Prostate gland (tissue), 2 donors: ENCODE measurements around the gene FOXC1. TPM values are rescaled to one million over a fixed set of nuclear protein-coding genes. Genes with fewer than 3 reads are reported as not detected.

Experiments
- DNase-seq: peaks from one replicate; pipeline ENCODE4 v3.0.0-alpha.2; 2019; ENCODE audit warnings: low spot score
- H3K27ac ChIP-seq, 2 donors: fragments of 200-600 bp; sonication (generic); 2 replicates each; pipeline ENCODE4 v1.5.1; 2017 to 2019
- H3K27me3 ChIP-seq: fragments of 200-600 bp; sonication (generic); replicated peaks from 2 replicates; pipeline ENCODE4 v1.5.1; 2019; ENCODE audit not compliant: insufficient read depth
- H3K36me3 ChIP-seq, 2 donors: fragments of 200-600 bp; sonication (generic); 1 replicate in 1 of 2; 2 replicates in 1 of 2; pipeline versions ENCODE4 v1.5.1 to v1.8.1; 2017 to 2019
- H3K4me1 ChIP-seq: fragments of 200-600 bp; sonication (generic); replicated peaks from 2 replicates; pipeline ENCODE4 v1.5.1; 2019
- H3K4me3 ChIP-seq, 2 donors: fragments of 200-600 bp; sonication (generic); 2 replicates each; pipeline ENCODE4 v1.5.1; 2017 to 2019
- H3K9me3 ChIP-seq: fragments of 200-600 bp; sonication (generic); 2 replicates; pipeline ENCODE4 v1.5.1; 2017
- POLR2A ChIP-seq: fragments of 450-650 bp; IDR thresholded peaks from one replicate; pipeline ENCODE4 v1.6.1; 2016; ENCODE audit warnings: antibody characterized with exemption, mild to moderate bottlenecking
- POLR2AphosphoS5 ChIP-seq: sonication (generic); formaldehyde crosslinking; IDR thresholded peaks from one replicate; pipeline ENCODE4 v1.6.1; 2017; ENCODE audit warnings: antibody characterized with exemption
- WGBS: methylation state at CpG from one replicate; pipeline ENCODE4 v1.1.5; 2018; 5-methylcytosine and 5-hydroxymethylcytosine counted together
- intact Hi-C: fragments of 100-400 bp; cut with DNase I; formaldehyde crosslinking; loops from one replicate; pipeline ENCODE4 v1.14.2; 2022
- total RNA-seq, 2 donors: library from RNA; depleted of rRNA; stranded (reverse); fragments of >200 nt; gene quantifications; one replicate each; pipeline ENCODE4 v1.1.0, GENCODE V29; 2016
- TF ChIP-seq, protein P1 (sequence below), 4 experiments: fragments of 200-600 bp in 2 of 4; fragments of 450-650 bp in 2 of 4; sonication (generic) in 2 of 4; IDR thresholded peaks; 1 replicate in 3 of 4; 2 replicates in 1 of 4; pipeline ENCODE4 v1.5.1; 2016 to 2019; ENCODE audit warnings: antibody characterized with exemption in 4 of 4, mild to moderate bottlenecking in 2 of 4, moderate library complexity in 2 of 4

Gene FOXC1
- total RNA-seq, 2 donors from 2014 or later = 9.2 to 11.2 TPM

DNA sequence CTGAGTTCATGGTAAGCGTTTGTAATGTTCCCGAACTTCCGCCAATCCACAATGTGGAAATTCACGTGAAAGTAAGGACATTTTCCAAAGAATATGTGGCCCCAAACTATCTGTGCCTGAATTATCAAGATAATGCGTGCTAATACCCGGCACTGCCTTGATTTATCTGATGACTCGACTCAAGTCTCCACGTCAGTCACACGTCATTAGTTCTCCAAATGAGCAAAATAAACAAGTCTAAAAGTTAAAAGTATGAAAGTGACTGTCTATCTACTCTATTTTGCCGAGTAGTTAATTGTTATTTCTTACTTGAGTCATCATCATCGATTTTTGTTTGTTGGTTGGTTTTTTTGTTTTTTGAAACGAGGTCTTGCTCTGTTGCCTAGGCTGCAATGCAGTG lies 21.7 kb upstream of the FOXC1 start:
- DNase-seq = no peak
- Histone ChIP-seq H3K27me3 (no peaks in the 10 kb centered on the region), H3K4me1 (no peaks in the 10 kb centered on the region), H3K9me3 (no peaks in the 10 kb centered on the region), H3K4me3 (no peak overlapping the region), H3K27ac (no peak overlapping the region), H3K36me3 (no peaks in the 10 kb centered on the region)
- intact Hi-C loops = no loop called here
- no peak for TF ChIP-seq POLR2AphosphoS5
- TF ChIP-seq POLR2A = no peak
- TF ChIP-seq, protein P1, sequence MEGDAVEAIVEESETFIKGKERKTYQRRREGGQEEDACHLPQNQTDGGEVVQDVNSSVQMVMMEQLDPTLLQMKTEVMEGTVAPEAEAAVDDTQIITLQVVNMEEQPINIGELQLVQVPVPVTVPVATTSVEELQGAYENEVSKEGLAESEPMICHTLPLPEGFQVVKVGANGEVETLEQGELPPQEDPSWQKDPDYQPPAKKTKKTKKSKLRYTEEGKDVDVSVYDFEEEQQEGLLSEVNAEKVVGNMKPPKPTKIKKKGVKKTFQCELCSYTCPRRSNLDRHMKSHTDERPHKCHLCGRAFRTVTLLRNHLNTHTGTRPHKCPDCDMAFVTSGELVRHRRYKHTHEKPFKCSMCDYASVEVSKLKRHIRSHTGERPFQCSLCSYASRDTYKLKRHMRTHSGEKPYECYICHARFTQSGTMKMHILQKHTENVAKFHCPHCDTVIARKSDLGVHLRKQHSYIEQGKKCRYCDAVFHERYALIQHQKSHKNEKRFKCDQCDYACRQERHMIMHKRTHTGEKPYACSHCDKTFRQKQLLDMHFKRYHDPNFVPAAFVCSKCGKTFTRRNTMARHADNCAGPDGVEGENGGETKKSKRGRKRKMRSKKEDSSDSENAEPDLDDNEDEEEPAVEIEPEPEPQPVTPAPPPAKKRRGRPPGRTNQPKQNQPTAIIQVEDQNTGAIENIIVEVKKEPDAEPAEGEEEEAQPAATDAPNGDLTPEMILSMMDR (IDR thresholded peaks at IDR 0.05) = no peak
- 89% methylated on average over 12 of the region's 12 CpGs for WGBS

DNA sequence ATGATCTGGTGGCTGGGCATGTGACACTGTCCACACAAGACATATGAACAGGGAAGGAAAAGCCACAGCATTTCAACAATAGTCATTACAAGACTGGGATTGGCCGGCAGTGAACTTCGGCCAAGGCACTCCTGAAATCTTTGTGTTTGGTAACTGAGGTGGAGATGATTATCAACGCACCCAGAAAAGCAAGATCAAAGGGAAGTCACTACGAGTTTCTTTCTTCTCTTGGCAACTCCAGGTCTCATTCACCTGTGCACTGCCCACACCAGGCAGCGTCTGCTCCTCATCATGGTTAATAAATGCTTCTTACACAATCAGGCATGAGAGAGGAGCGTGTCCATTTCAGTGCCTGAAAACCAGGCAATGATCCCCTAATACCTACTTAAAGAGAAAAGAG lies 20.5 kb upstream of the FOXC1 start:
- intact Hi-C loops = no loop called here
- H3K27ac ChIP-seq = no peak overlapping the region
- DNase-seq = no peak
- H3K27me3 ChIP-seq = no peaks in the 10 kb centered on the region
- 63% methylated on average over 6 of the region's 6 CpGs for WGBS
- H3K4me1 ChIP-seq = no peaks in the 10 kb centered on the region
- no peaks in the 10 kb centered on the region for H3K36me3 ChIP-seq
- no peaks in the 10 kb centered on the region for H3K9me3 ChIP-seq
- TF ChIP-seq POLR2AphosphoS5 (no peak), POLR2A (no peak)
- TF ChIP-seq, protein P1 (IDR thresholded peaks at IDR 0.05) = no peak
- H3K4me3 ChIP-seq = no peak overlapping the region

DNA sequence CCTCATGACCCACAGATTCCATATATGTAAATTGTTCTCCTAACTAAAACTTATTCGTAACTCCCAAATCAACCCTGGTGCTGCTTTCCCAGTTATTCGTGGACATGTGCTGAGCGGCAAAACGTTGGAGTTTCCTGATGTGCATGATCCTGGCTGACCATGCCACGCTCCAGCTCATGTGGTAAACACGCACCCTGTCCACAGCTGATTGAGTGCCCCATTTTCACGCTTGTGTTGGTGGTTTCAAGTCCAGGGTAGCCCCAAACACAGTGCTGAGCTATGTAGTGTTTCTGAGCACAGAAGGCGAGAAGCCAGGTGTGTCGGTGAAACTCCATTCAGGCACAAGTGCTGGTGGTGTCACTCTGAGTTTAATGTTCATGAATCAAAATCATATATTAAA lies 19.1 kb upstream of the FOXC1 start:
- TF ChIP-seq POLR2A (no peak), POLR2AphosphoS5 (no peak)
- TF ChIP-seq, protein P1 (IDR thresholded peaks at IDR 0.05) = no peak
- H3K27me3 ChIP-seq = no peaks in the 10 kb centered on the region
- no peaks in the 10 kb centered on the region for H3K36me3 ChIP-seq
- no peaks in the 10 kb centered on the region for H3K4me1 ChIP-seq
- no peaks in the 10 kb centered on the region for H3K9me3 ChIP-seq
- H3K27ac ChIP-seq = no peak overlapping the region
- H3K4me3 ChIP-seq = no peak overlapping the region
- 86% methylated on average over 9 of the region's 9 CpGs for WGBS
- intact Hi-C loops = no loop called here
- no peak for DNase-seq

DNA sequence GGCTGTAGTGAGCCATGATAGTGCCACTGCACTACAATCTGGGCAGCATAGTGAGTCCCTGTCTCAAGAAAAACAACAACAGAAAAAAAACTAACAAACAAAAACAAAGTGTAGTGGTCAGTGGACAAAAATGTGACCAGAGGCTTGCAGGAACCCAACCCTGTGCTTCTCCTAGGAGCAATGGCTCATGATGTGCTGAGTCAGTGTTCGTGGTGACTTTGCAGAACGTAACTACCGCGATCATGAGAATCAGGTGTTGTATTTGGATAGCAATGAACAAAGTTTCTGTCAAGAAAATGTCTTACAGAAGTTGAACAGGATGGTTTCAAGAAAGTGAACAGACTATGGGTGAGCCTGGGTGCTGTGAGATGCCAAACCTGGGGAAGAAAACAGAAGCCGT lies 18.5 kb upstream of the FOXC1 start:
- intact Hi-C loops = no loop called here
- H3K4me3 ChIP-seq = no peak overlapping the region
- DNase-seq = no peak
- TF ChIP-seq, protein P1 (IDR thresholded peaks at IDR 0.05) = no peak
- no peak for TF ChIP-seq POLR2AphosphoS5
- TF ChIP-seq POLR2A = no peak
- no peaks in the 10 kb centered on the region for H3K36me3 ChIP-seq
- H3K9me3 ChIP-seq = no peaks in the 10 kb centered on the region
- H3K4me1 ChIP-seq = no peaks in the 10 kb centered on the region
- H3K27me3 ChIP-seq = no peaks in the 10 kb centered on the region
- WGBS = 92% methylated on average over 5 of the region's 5 CpGs
- no peak overlapping the region for H3K27ac ChIP-seq

GRCh38 chr6:1591926-1592325 lies 17.8 kb upstream of the FOXC1 start:
- Histone ChIP-seq H3K4me3 (no peak overlapping the region), H3K27ac (no peak overlapping the region), H3K27me3 (no peaks in the 10 kb centered on the region), H3K4me1 (no peaks in the 10 kb centered on the region), H3K9me3 (no peaks in the 10 kb centered on the region), H3K36me3 (no peaks in the 10 kb centered on the region)
- 93% methylated on average over 6 of the region's 6 CpGs for WGBS
- intact Hi-C loops = no loop called here
- DNase-seq = no peak
- no peak for TF ChIP-seq POLR2A
